Small intestine (tissue), 7 donors: ENCODE measurements around the gene IP6K3. TPM values are rescaled to one million over a fixed set of nuclear protein-coding genes. Genes with fewer than 3 reads are reported as not detected.

Experiments
- DNase-seq, 2 donors: peaks; one replicate each; pipeline versions ENCODE4 v3.0.0 to v3.0.0-alpha.2; 2013
- FAIRE-seq: peaks from 2 replicates; lab custom pipeline; 2012; peaks lifted over from hg19 to GRCh38; lab: Jason Lieb, UNC
- H3K27ac ChIP-seq, 3 donors: one replicate each; pipeline ENCODE4 v1.5.1; 2013; ENCODE audit warnings: low read length in 2 of 3, mild to moderate bottlenecking in 2 of 3, control low read depth in 1 of 3, inconsistent platforms in 1 of 3, low read depth in 1 of 3, moderate library complexity in 1 of 3
- H3K27me3 ChIP-seq, 3 donors: one replicate each; pipeline ENCODE4 v1.6.1; 2013; ENCODE audit warnings: low read length in 3 of 3, inconsistent platforms in 1 of 3; ENCODE audit not compliant: control insufficient read depth in 3 of 3, insufficient read depth in 3 of 3
- H3K36me3 ChIP-seq, 3 donors: one replicate each; pipeline ENCODE4 v1.6.1; 2013; ENCODE audit warnings: low read length in 3 of 3, inconsistent platforms in 1 of 3, low read depth in 1 of 3, mild to moderate bottlenecking in 1 of 3, moderate library complexity in 1 of 3; ENCODE audit not compliant: control insufficient read depth in 3 of 3, insufficient read depth in 2 of 3
- H3K4me1 ChIP-seq, 3 donors: one replicate each; pipeline ENCODE4 v1.6.1; 2013; ENCODE audit warnings: low read length in 2 of 3, inconsistent platforms in 1 of 3, low read depth in 1 of 3, mild to moderate bottlenecking in 1 of 3, moderate library complexity in 1 of 3; ENCODE audit not compliant: control insufficient read depth in 3 of 3, insufficient read depth in 2 of 3
- H3K4me3 ChIP-seq, 3 donors: one replicate each; pipeline ENCODE4 v1.5.1; 2013; ENCODE audit warnings: low read length in 3 of 3, control low read depth in 1 of 3, inconsistent platforms in 1 of 3, low read depth in 1 of 3, mild to moderate bottlenecking in 1 of 3, moderate library complexity in 1 of 3
- H3K9me3 ChIP-seq, 2 donors: one replicate each; pipeline ENCODE4 v1.6.1; 2013; ENCODE audit warnings: low read depth in 1 of 2, low read length in 1 of 2; ENCODE audit not compliant: control insufficient read depth in 2 of 2, insufficient read depth in 1 of 2
- WGBS, 3 donors: extraction: QIAGEN DNeasy Blood & Tissue Kit; methylation state at CpG; one replicate each; pipeline ENCODE4 v1.1.7; 2013; 5-methylcytosine and 5-hydroxymethylcytosine counted together
- polyA plus RNA-seq, 4 donors: library from polyadenylated mRNA; stranded (reverse) in 3 of 4; unstranded in 1 of 4; fragments of 200-250 nt in 3 of 4; fragments of 120-200 nt in 1 of 4; gene quantifications; one replicate each; pipeline versions ENCODE4 v1.2.1 to v1.2.3, GENCODE V29; 2013
- donor health status: healthy with polysubstance abuse.
- donor health status: control.
- donor health status: control.
- donor health status: Bipolar disorder and iron deficiency.
- donor health status: healthy.

IP6K3 gene
- polyA plus RNA-seq, 4 donors = 0.35 to 1.0 (median 0.72) TPM

DNA sequence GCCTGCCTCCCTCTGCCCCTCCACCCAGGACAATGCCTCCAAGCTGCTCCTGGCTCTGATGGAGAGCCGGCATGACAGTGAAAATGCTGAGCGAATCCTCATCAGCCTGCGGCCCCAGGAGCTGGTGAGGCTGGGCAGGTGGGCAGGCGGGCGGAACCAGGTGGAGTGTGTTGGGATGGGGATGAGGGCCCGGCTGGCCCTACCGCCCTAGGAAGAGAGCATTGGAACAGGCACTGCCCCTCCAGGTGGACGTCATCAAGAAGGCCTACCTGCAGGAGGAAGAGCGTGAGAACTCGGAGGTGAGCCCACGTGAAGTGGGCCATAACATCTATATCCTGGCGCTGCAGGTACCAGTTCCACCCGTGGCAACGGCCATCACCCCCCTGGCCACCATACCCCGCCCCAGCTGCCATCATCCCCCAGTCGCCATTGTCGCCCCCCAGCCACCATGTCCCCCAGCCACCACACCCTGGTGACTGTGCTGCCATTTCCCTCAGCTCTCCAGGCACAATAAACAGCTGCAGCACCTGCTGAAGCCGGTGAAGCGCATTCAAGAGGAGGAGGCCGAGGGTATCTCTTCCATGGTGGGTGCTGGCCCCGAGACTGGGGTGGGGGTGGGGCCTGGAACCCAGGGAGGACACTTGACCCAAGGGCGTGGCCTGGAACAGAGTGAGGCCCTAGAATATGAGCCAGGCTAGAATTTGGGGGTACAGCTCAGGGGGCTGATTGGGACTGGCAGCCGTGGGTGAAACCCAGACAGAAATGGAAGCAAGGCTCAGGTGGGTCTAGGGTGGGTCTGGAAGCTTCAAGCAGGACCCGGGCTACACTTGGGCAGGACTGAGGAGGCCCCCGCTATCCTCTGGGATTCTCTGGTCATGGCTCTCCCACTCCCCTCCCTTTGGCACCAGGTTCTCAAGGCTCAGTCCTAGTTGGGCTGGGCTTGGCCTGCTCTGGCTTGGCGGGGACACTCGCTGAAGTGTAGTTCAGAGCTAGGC is 59.4 kb downstream of the IP6K3 start:
- DNase-seq (no peak), FAIRE-seq (no peak)
- Histone ChIP-seq H3K36me3 (peaks cover 32 to 100% (median 61%) of the 10 kb centered on the region in 3 donors), H3K27me3 (no peaks in the 10 kb centered on the region), H3K4me1 (no peaks in the 10 kb centered on the region), H3K9me3 (no peaks in the 10 kb centered on the region), H3K4me3 (no peak overlapping the region), H3K27ac (no peak overlapping the region)
- 91 to 94% (median 93%) methylated on average over 26 to 27 of the region's 27 CpGs for WGBS, 3 donors

DNA sequence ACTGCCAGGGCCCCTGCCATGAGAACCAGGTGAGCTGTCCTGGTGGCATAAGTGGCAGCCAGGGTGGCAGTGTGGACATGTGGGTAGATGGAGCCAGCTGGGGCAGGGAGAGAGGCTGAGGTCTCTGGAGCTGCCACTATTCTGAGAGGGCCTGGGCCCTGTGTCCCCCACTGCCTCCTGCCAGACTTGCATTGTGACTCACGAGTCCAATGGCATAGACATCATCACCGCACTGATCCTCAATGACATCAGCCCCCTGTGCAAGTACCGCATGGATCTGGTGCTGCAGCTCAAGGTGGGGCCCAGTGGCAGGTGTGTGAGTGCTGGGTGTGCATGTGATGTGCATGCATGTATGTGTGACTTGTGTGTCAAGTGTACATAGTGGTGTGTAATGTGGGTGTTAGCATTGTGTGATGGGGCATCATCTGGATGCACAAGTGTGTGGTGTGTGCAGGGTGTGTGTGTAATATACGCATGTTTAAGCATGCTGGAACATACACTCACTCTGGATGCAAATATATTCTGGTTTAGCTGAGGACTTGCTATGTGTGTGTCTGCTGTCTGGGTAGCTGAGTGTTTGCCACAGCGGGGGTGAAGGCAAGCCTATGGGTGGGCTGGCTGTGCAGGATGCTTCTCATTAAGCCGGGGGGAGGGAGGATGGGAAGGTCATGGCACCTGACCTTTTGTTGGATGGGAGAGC is 60.3 kb downstream of the IP6K3 start:
- peaks cover 32 to 100% (median 59%) of the 10 kb centered on the region in 3 donors for H3K36me3 ChIP-seq
- FAIRE-seq (no peak), DNase-seq (no peak)
- no peaks in the 10 kb centered on the region for H3K4me1 ChIP-seq
- no peak overlapping the region for H3K4me3 ChIP-seq
- no peaks in the 10 kb centered on the region for H3K9me3 ChIP-seq
- no peak overlapping the region for H3K27ac ChIP-seq
- no peaks in the 10 kb centered on the region for H3K27me3 ChIP-seq
- WGBS, 3 donors = 78 to 92% (median 89%) methylated on average over 6 of the region's 6 CpGs

DNA sequence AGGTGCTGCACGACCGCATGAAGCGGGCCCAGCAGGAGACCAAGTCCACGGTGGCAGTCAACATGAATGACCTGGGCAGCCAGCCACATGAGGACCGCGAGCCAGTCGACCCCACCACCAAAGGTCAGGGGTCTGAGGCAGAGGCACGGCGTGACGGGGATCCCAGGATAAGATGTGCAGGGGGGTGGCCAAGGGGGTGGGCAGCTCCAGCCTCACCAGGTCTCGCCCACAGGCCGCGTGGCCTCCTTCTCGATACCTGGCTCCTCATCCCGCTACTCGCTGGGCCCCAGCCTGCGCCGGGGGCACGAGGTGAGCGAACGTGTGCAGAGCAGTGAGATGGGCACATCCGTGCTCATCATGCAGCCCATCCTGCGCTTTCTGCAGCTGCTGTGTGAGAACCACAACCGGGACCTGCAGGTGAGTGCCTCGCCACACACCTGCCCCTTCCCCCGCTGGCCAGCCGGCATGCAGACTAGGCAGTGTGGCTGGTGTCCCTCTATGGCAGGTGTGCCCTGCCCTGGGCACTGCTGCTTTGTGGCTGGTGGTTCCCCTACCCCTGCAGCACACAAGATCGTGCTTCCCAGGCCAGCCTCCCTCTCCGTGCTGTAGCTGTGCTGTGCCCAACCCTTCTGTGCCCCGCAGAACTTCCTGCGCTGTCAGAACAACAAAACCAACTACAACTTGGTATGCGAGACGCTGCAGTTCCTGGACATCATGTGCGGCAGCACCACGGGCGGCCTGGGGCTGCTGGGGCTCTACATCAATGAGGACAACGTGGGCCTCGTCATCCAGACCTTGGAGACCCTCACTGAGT is 61.1 kb downstream of the IP6K3 start:
- H3K4me3 ChIP-seq = no peak overlapping the region
- 90 to 92% (median 91%) methylated on average over 35 to 38 of the region's 38 CpGs for WGBS, 3 donors
- no peak overlapping the region for H3K27ac ChIP-seq
- no peak for DNase-seq
- peaks cover 32 to 98% (median 62%) of the 10 kb centered on the region in 3 donors for H3K36me3 ChIP-seq
- no peaks in the 10 kb centered on the region for H3K27me3 ChIP-seq
- H3K9me3 ChIP-seq = no peaks in the 10 kb centered on the region
- no peak for FAIRE-seq
- no peaks in the 10 kb centered on the region for H3K4me1 ChIP-seq

DNA sequence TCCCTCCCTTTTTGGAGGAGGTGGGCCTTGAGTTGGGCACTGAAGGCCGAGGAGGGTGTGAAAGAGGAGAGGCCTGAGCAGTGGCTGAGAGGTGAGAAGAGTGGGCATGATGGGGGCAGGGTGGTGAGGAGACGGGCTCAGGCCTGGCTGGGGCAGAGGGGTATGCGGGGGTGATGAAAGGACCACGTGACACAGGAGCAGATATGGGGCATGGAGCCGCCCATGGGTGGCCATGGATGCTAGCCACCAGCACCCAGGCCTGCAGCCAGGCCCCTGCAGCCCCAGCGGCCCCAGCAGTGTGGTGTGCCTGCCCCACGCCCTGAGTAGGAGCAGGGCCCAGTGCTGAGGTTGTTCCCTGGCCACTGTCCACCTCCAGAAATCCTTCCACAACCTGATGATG is 61.7 kb downstream of the IP6K3 start:
- FAIRE-seq = no peak
- WGBS, 3 donors = 91 to 98% (median 95%) methylated on average over 7 of the region's 7 CpGs
- H3K27ac ChIP-seq = no peak overlapping the region
- H3K4me3 ChIP-seq = no peak overlapping the region
- H3K27me3 ChIP-seq = no peaks in the 10 kb centered on the region
- no peaks in the 10 kb centered on the region for H3K9me3 ChIP-seq
- no peaks in the 10 kb centered on the region for H3K4me1 ChIP-seq
- DNase-seq = no peak
- peaks cover 32 to 98% (median 59%) of the 10 kb centered on the region in 3 donors for H3K36me3 ChIP-seq

DNA sequence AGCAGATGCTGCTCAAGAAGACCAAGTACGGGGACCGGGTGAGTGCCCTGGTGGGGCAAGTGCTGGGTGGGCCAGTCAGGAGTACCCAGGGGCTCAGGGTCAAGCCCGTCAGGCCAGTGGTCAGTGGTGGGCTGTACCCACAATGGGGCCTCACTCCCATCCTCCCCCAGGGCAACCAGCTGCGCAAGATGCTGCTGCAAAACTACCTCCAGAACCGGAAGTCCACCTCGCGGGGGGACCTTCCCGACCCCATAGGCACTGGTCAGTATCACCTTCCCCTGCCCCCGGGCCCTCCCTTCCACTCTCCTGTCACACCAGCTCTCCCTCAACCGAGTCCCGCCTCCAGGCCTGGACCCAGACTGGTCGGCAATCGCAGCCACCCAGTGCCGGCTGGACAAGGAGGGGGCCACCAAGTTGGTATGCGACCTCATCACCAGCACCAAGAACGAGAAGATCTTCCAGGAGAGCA is 62.2 kb downstream of the IP6K3 start:
- Histone ChIP-seq H3K36me3 (peaks cover 33 to 98% (median 62%) of the 10 kb centered on the region in 3 donors), H3K27ac (no peak overlapping the region), H3K9me3 (no peaks in the 10 kb centered on the region), H3K27me3 (no peaks in the 10 kb centered on the region), H3K4me3 (no peak overlapping the region), H3K4me1 (no peaks in the 10 kb centered on the region)
- no peak for DNase-seq
- WGBS, 3 donors = 92 to 98% (median 94%) methylated on average over 16 of the region's 16 CpGs
- no peak for FAIRE-seq

DNA sequence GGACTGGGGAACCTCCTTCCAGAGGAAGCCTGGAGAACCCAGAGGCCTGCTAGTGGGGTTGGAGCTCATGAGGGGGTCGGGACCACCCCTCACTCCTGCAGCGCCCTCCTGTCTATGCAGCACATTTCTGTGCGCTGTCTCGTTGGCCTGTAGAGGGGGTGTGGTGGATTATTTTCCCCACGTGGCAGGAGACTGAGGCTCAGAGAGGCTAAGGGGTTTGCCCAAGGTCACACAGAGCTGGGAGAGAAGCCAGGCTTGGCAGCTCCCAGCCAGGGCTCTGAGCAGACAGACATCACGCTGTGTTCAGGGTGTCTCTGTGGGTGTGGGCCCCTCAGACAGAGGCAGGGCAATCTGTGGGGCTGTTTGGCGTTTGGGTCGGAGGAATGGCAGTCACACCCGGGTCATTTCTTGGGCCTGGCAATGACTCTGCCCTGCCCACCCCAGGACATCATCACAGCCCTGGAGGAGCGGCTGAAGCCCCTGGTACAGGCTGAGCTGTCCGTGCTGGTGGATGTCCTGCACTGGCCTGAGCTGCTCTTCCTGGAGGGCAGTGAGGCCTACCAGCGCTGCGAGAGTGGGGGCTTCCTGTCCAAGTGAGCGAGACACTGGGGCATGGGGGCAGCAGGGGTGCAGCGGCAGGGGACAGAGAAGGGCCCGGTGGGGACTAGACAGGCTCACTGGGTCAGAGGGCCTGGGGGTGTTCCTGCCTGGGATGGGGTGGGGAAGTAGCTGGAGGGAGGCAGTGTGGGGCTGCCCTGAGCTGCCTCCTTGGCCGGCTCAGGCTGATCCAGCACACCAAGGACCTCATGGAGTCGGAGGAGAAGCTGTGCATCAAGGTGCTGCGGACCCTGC is 62.9 kb downstream of the IP6K3 start:
- Histone ChIP-seq H3K9me3 (no peaks in the 10 kb centered on the region), H3K27ac (no peak overlapping the region), H3K36me3 (peaks cover 34 to 98% (median 68%) of the 10 kb centered on the region in 3 donors), H3K4me1 (no peaks in the 10 kb centered on the region), H3K4me3 (no peak overlapping the region), H3K27me3 (no peaks in the 10 kb centered on the region)
- no peak for FAIRE-seq
- DNase-seq = no peak
- 84 to 88% (median 87%) methylated on average over 19 of the region's 19 CpGs for WGBS, 3 donors

DNA sequence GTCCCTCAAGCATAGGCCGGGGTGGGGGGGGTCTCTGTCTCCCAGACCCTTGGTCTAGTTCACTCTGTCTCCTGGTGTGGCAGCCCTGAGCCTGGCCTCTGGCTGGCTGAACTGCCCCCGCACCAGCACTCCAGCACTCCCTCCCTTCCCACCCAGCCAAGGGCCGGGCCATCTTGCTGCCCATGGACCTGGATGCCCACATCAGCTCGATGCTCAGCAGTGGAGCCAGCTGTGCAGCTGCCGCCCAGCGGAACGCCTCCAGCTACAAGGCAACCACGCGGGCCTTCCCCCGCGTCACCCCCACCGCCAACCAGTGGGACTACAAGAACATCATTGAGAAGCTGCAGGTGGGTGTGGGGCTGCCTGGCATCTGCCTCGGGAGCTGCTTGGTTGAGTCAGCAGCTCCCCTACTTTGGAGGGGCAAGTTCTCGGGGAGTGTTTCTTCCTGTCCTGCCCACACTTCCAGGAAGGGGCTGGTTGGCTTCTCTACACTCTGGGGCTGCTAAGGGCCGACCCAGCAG is 63.6 kb downstream of the IP6K3 start:
- H3K36me3 ChIP-seq = peaks cover 31 to 98% (median 65%) of the 10 kb centered on the region in 3 donors
- no peak overlapping the region for H3K4me3 ChIP-seq
- no peaks in the 10 kb centered on the region for H3K9me3 ChIP-seq
- DNase-seq (no peak), FAIRE-seq (no peak)
- WGBS, 3 donors = 82 to 89% (median 88%) methylated on average over 15 of the region's 15 CpGs
- H3K27ac ChIP-seq = no peak overlapping the region
- no peaks in the 10 kb centered on the region for H3K4me1 ChIP-seq
- H3K27me3 ChIP-seq = no peaks in the 10 kb centered on the region
